IMR-90 (cell line): Measurements from ENCODE around the gene OR7G2. TPM values are rescaled to one million over a fixed set of nuclear protein-coding genes. Genes with fewer than 3 reads are reported as not detected.

Source experiments
- ATAC-seq: fragments of 200-7000 bp; cut with Tn5 transposase; 2 replicates; pipeline ENCODE4 v1.9.1; 2020; ENCODE audit warnings: low read depth, mild to moderate bottlenecking, moderate library complexity
- BruUV-seq: library from RNA; stranded (reverse); fragments of 400-500 nt; replicated peaks from 2 replicates; lab custom pipeline; 2021; lab: Mats Ljungman, UMichigan
- CTCF ChIA-PET: fragments of 300-600 bp; formaldehyde crosslinking; extraction: SDS; loops from one replicate; lab custom pipeline; 2021; ENCODE audit warnings: antibody characterized with exemption; lab: Yijun Ruan, JAX
- POLR2A ChIA-PET: fragments of 300-600 bp; sonication (Branson Sonifier 250); formaldehyde crosslinking; loops from one replicate; lab custom pipeline; 2022; ENCODE audit warnings: antibody characterized with exemption; ENCODE audit not compliant: unreplicated experiment; lab: Charles Lee
- DNase-seq: peaks from one replicate; pipeline ENCODE4 v3.0.0; 2013
- H2AFZ ChIP-seq: replicated peaks from 2 replicates; pipeline ENCODE3; 2013; ENCODE audit warnings: low read length, mild to moderate bottlenecking; ENCODE audit not compliant: poor library complexity
- H2AK5ac ChIP-seq: 2 replicates; pipeline ENCODE4 v1.6.1; 2013; ENCODE audit warnings: low read depth, low read length, inconsistent platforms
- H2AK9ac ChIP-seq: replicated peaks from 2 replicates; pipeline ENCODE3; 2013; ENCODE audit warnings: mild to moderate bottlenecking, low read depth, low read length, moderate library complexity; ENCODE audit not compliant: poor library complexity
- H2BK120ac ChIP-seq: 2 replicates; pipeline ENCODE4 v1.6.1; 2013; ENCODE audit warnings: low read depth, low read length, inconsistent platforms
- H2BK15ac ChIP-seq: 3 replicates; pipeline ENCODE4 v1.6.1; 2013; ENCODE audit warnings: low read depth, low read length, inconsistent platforms
- H2BK20ac ChIP-seq: 2 replicates; pipeline ENCODE4 v1.6.1; 2013; ENCODE audit warnings: low read depth, mild to moderate bottlenecking, inconsistent platforms, low read length, moderate library complexity
- H2BK5ac ChIP-seq: 2 replicates; pipeline ENCODE4 v1.6.1; 2013; ENCODE audit warnings: mild to moderate bottlenecking, low read depth, low read length, inconsistent platforms; ENCODE audit not compliant: poor library complexity, severe bottlenecking
- H3K14ac ChIP-seq: replicated peaks from 2 replicates; pipeline ENCODE4 v1.6.1; 2013; ENCODE audit warnings: low read depth, low read length, inconsistent platforms
- H3K18ac ChIP-seq: 2 replicates; pipeline ENCODE4 v1.6.1; 2013; ENCODE audit warnings: low read depth, low read length, control low read depth
- H3K23ac ChIP-seq: 2 replicates; pipeline ENCODE4 v1.6.1; 2013; ENCODE audit warnings: low read depth, low read length, inconsistent platforms
- H3K27ac ChIP-seq: 2 replicates; pipeline ENCODE4 v1.5.1; 2013; ENCODE audit warnings: mild to moderate bottlenecking, control low read depth, low read length; ENCODE audit not compliant: insufficient read depth
- H3K27me3 ChIP-seq: 2 replicates; pipeline ENCODE4 v1.6.1; 2013; ENCODE audit warnings: low read length; ENCODE audit not compliant: control insufficient read depth, insufficient read depth
- H3K36me3 ChIP-seq: 2 replicates; pipeline ENCODE4 v1.6.1; 2013; ENCODE audit warnings: low read length, mixed read lengths; ENCODE audit not compliant: control insufficient read depth, insufficient read depth
- H3K4ac ChIP-seq: 2 replicates; pipeline ENCODE4 v1.6.1; 2013; ENCODE audit warnings: low read depth, low read length, inconsistent platforms
- H3K4me1 ChIP-seq: 2 replicates; pipeline ENCODE4 v1.6.1; 2013; ENCODE audit warnings: low read length, mixed read lengths; ENCODE audit not compliant: control insufficient read depth, insufficient read depth
- H3K4me2 ChIP-seq: 2 replicates; pipeline ENCODE4 v1.6.1; 2013; ENCODE audit warnings: low read depth, mild to moderate bottlenecking, control low read depth, low read length, moderate library complexity
- H3K4me3 ChIP-seq: 2 replicates; pipeline ENCODE4 v1.5.1; 2013; ENCODE audit warnings: low read depth, mild to moderate bottlenecking, control low read depth, low read length, moderate library complexity; ENCODE audit not compliant: insufficient read depth
- H3K56ac ChIP-seq: 2 replicates; pipeline ENCODE4 v1.6.1; 2013; ENCODE audit warnings: low read length, inconsistent platforms; ENCODE audit not compliant: insufficient read depth; ENCODE audit errors: extremely low read depth
- H3K79me1 ChIP-seq, 2 experiments: 2 replicates each; pipeline ENCODE4 v1.6.1; 2013; ENCODE audit warnings: low read length in 2 of 2, inconsistent platforms in 1 of 2, low read depth in 1 of 2
- H3K9ac ChIP-seq: 2 replicates; pipeline ENCODE4 v1.6.1; 2013; ENCODE audit warnings: low read depth, low read length, control low read depth
- H3K9me1 ChIP-seq: 2 replicates; pipeline ENCODE4 v1.6.1; 2013; ENCODE audit warnings: low read length, inconsistent platforms; ENCODE audit not compliant: insufficient read depth
- H3K9me3 ChIP-seq: 2 replicates; pipeline ENCODE4 v1.6.1; 2013; ENCODE audit warnings: low read length; ENCODE audit not compliant: control insufficient read depth, insufficient read depth
- H4K20me1 ChIP-seq: 2 replicates; pipeline ENCODE4 v1.6.1; 2013; ENCODE audit warnings: low read length, inconsistent platforms; ENCODE audit not compliant: insufficient read depth
- H4K5ac ChIP-seq: 2 replicates; pipeline ENCODE4 v1.6.1; 2013; ENCODE audit warnings: mild to moderate bottlenecking, low read depth, low read length, control low read depth
- H4K8ac ChIP-seq, 2 experiments: 2 replicates each; pipeline ENCODE4 v1.6.1; 2013; ENCODE audit warnings: low read depth in 2 of 2, low read length in 2 of 2, control low read depth in 1 of 2, inconsistent platforms in 1 of 2
- H4K91ac ChIP-seq: 2 replicates; pipeline ENCODE4 v1.6.1; 2013; ENCODE audit warnings: low read depth, low read length, inconsistent platforms; ENCODE audit not compliant: insufficient read depth
- BHLHE40 ChIP-seq: fragments of 150-350 bp; IDR thresholded peaks from 2 replicates; pipeline ENCODE4 v1.6.1; 2016; ENCODE audit warnings: mild to moderate bottlenecking, low read depth, low read length
- CEBPB ChIP-seq: IDR thresholded peaks from 2 replicates; pipeline ENCODE4 v1.6.1; 2012; ENCODE audit warnings: low read depth, low read length, improper control_type of control experiment
- CHD1 ChIP-seq: IDR thresholded peaks from 2 replicates; pipeline ENCODE4 v1.6.1; 2012; ENCODE audit warnings: low read depth, low read length, improper control_type of control experiment
- FOS ChIP-seq: fragments of 150-350 bp; IDR thresholded peaks from 2 replicates; pipeline ENCODE4 v1.6.1; 2016; ENCODE audit warnings: low read depth, low read length
- MAFK ChIP-seq: IDR thresholded peaks from 2 replicates; pipeline ENCODE4 v1.6.1; 2012; ENCODE audit warnings: low read depth, low read length, improper control_type of control experiment
- MXI1 ChIP-seq: IDR thresholded peaks from 2 replicates; pipeline ENCODE4 v1.6.1; 2012; ENCODE audit warnings: low read depth, mild to moderate bottlenecking, low read length, moderate library complexity, borderline replicate concordance
- POLR2A ChIP-seq: IDR thresholded peaks from 2 replicates; pipeline ENCODE4 v1.6.1; 2012; ENCODE audit warnings: mild to moderate bottlenecking, low read depth, low read length
- RCOR1 ChIP-seq: IDR thresholded peaks from 2 replicates; pipeline ENCODE4 v1.6.1; 2012; ENCODE audit warnings: mild to moderate bottlenecking, low read length, improper control_type of control experiment; ENCODE audit not compliant: insufficient replicate concordance
- RFX5 ChIP-seq: IDR thresholded peaks from 2 replicates; pipeline ENCODE4 v1.8.0; 2012; ENCODE audit warnings: low read depth, mild to moderate bottlenecking, low read length, moderate library complexity
- SMC3 ChIP-seq: fragments of 150-350 bp; IDR thresholded peaks from 2 replicates; pipeline ENCODE4 v1.6.1; 2016; ENCODE audit warnings: low read depth, mild to moderate bottlenecking, antibody characterized with exemption, low read length, moderate library complexity
- WGBS, 2 experiments: methylation state at CpG; one replicate each; pipeline versions ENCODE4 v1.1.5 to v1.1.7; 2013; ENCODE audit warnings: missing lambda C conversion rate in 2 of 2; ENCODE audit not compliant: insufficient read length in 1 of 2; ENCODE audit errors: extremely low coverage in 2 of 2; 5-methylcytosine and 5-hydroxymethylcytosine counted together
- dilution Hi-C: fragments of 300-500 bp; cut with HindIII; formaldehyde crosslinking; loops from one replicate; pipeline ENCODE4 v1.14.3; 2018; ENCODE audit warnings: low sequenced_read_pairs; ENCODE audit not compliant: unreplicated experiment
- in situ Hi-C: fragments of 300-500 bp; cut with MboI; formaldehyde crosslinking; loops from 3 replicates; pipeline ENCODE4 v1.14.3; 2019; ENCODE audit warnings: low sequenced_read_pairs, inconsistent platforms, mixed read lengths
- intact Hi-C: fragments of 100-400 bp; cut with micrococcal nuclease; formaldehyde crosslinking; loops from 2 replicates; pipeline ENCODE4 v1.10.0; 2022
- polyA plus RNA-seq, 3 experiments: library from polyadenylated mRNA; depleted of rRNA; stranded (reverse); fragments of >200 nt; gene quantifications; 2 replicates each; pipeline ENCODE4 v1.2.3, GENCODE V29; 2012; ENCODE audit warnings: low replicate concordance in 1 of 3
- total RNA-seq: library from RNA; depleted of rRNA; stranded (reverse); fragments of >200 nt; gene quantifications from 2 replicates; pipeline ENCODE4 v1.2.3, GENCODE V29; 2012
- TF ChIP-seq, protein P1 (sequence below): fragments of 150-350 bp; IDR thresholded peaks from 2 replicates; pipeline ENCODE4 v1.6.1; 2017; ENCODE audit warnings: mild to moderate bottlenecking, antibody characterized with exemption, low read length, low read depth
- TF ChIP-seq, protein P2 (sequence below): fragments of 150-350 bp; IDR thresholded peaks from 2 replicates; pipeline ENCODE4 v1.6.1; 2016; ENCODE audit warnings: low read depth, mild to moderate bottlenecking, low read length, moderate library complexity, borderline replicate concordance

OR7G2 gene
- total and polyA plus RNA-seq, 2 of the 4 experiments (the other 2 are of a cell fraction): not detected

DNA sequence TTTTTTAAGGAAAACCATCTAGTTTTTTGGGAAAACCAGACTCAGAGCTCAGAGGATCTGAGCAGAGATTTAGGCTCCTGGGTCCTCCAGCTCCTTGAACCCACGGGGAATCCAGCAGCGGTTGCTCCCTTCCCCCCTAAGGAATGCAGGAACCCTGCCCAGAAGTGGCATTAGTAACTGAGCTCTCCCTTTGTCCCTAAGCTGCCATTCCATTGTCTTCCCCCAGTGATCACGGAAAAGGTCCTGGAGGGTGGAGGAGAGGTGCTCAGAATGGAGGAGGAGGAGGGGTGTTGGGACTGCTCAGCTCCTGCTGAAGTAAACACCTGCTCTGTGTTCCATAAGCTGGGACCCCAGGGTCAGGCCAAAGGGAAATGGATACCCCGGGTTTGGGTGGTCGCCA lies 37.2 kb downstream of the OR7G2 start:
- ATAC-seq (no peak), DNase-seq (no peak)
- H4K5ac ChIP-seq: no peak overlapping the region
- no peak overlapping the region for H2BK15ac ChIP-seq
- H3K36me3 ChIP-seq: no peaks in the 10 kb centered on the region
- no peak overlapping the region for H2BK20ac ChIP-seq
- H4K8ac ChIP-seq: no peak overlapping the region
- H3K14ac ChIP-seq: no peak overlapping the region
- H3K56ac ChIP-seq: no peak overlapping the region
- no peak overlapping the region for H3K18ac ChIP-seq
- H2AK5ac ChIP-seq: no peak overlapping the region
- no peaks in the 10 kb centered on the region for H3K27me3 ChIP-seq
- no peak for TF ChIP-seq MXI1
- TF ChIP-seq SMC3: no peak
- TF ChIP-seq CHD1: no peak
- no peak for TF ChIP-seq BHLHE40
- TF ChIP-seq, protein P1, sequence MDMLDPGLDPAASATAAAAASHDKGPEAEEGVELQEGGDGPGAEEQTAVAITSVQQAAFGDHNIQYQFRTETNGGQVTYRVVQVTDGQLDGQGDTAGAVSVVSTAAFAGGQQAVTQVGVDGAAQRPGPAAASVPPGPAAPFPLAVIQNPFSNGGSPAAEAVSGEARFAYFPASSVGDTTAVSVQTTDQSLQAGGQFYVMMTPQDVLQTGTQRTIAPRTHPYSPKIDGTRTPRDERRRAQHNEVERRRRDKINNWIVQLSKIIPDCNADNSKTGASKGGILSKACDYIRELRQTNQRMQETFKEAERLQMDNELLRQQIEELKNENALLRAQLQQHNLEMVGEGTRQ: no peak
- TF ChIP-seq POLR2A: no peak
- no peak for TF ChIP-seq RFX5
- TF ChIP-seq, protein P2, sequence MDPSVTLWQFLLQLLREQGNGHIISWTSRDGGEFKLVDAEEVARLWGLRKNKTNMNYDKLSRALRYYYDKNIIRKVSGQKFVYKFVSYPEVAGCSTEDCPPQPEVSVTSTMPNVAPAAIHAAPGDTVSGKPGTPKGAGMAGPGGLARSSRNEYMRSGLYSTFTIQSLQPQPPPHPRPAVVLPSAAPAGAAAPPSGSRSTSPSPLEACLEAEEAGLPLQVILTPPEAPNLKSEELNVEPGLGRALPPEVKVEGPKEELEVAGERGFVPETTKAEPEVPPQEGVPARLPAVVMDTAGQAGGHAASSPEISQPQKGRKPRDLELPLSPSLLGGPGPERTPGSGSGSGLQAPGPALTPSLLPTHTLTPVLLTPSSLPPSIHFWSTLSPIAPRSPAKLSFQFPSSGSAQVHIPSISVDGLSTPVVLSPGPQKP: no peak
- TF ChIP-seq FOS: no peak
- TF ChIP-seq MAFK: no peak
- no peak for TF ChIP-seq CEBPB
- no peak for TF ChIP-seq RCOR1
- H3K9me1 ChIP-seq: no peaks in the 10 kb centered on the region
- BruUV-seq: no TSS peak
- ChIA-PET CTCF (no interaction called here), POLR2A (no interaction called here)
- no peak overlapping the region for H2AK9ac ChIP-seq
- no CpG with 5 or more reads among the region's 5 CpGs for WGBS, 2 experiments
- H2BK120ac ChIP-seq: no peak overlapping the region
- H3K23ac ChIP-seq: no peak overlapping the region
- H2AFZ ChIP-seq: no peak overlapping the region
- H3K4me3 ChIP-seq: no peak overlapping the region
- no peak overlapping the region for H3K27ac ChIP-seq
- in situ Hi-C loops (no loop called here), dilution Hi-C loops (no loop called here), intact Hi-C loops (no loop called here)
- H3K4ac ChIP-seq: no peak overlapping the region
- no peaks in the 10 kb centered on the region for H4K20me1 ChIP-seq
- H3K9ac ChIP-seq: no peak overlapping the region
- no peak overlapping the region for H4K91ac ChIP-seq
- peaks cover 18% of the 10 kb centered on the region; the same call in 1 of the 2 replicates for H3K9me3 ChIP-seq
- H3K4me1 ChIP-seq: no peaks in the 10 kb centered on the region
- no peak overlapping the region for H2BK5ac ChIP-seq
- no peaks in the 10 kb centered on the region for H3K79me1 ChIP-seq
- H3K4me2 ChIP-seq: no peak overlapping the region
